Measurements from ENCODE around the gene WDR76.

WDR76 gene

DNA sequence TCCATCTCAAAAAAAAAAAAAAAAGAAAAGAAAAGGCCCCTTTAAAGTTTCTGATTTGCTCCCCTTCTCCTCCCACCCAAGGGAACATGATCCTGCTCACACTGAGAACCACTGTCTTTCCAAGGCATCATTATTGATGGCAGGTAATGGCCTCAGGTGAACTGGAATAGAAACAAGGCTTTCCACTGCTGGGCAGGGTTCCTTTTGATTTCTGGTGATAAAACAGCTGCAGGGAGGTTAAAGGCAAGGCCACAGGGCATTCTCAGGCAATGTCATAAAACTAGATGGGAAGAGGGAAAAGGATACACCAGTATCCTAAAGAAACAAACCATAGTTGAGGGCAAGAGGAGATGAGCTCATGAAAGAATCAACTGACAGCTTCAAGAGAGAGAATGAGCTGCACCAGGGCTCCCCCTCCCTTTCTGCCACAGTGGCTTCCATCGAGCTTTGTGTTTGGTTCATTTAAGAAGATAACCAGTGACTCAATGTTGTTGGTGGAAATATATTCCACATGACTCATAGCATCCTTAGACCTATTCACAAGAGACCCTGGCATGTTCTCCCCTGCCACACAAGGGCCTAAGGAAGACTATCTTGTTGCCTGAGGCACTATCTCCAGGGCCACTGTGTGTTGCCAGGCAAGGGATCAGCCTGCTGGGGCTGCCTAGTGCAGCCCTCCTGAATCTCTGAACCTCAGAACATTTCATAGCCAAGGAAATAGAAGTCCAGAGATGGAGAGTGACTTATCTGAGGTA, 86.4 kb downstream of the WDR76 start:
- DNase-seq (ENCODE audit: low read depth, low spot score) = peak; percentile 96

DNA sequence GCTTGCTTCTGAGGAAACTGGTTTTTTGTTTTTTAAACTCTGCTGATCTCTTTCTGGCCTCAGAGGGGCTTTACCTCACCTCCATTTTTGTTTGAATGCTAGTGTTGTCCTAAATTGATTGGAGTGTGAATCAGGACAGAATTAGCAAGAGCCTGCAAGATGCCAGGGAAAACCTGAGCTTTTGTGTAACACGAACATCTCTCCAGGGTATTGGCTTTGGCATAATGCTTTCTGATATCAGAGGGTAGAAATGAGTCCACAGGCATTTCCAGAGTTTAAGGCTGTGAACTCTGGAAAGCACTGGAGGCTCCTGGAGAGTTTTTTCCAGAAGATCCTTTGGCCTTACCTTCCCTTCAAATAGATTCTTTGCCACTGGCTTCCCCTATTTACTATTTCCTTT, 87.1 kb downstream of the WDR76 start:
- peak; percentile 55 for DNase-seq (ENCODE audit: low read depth, low spot score)

DNA sequence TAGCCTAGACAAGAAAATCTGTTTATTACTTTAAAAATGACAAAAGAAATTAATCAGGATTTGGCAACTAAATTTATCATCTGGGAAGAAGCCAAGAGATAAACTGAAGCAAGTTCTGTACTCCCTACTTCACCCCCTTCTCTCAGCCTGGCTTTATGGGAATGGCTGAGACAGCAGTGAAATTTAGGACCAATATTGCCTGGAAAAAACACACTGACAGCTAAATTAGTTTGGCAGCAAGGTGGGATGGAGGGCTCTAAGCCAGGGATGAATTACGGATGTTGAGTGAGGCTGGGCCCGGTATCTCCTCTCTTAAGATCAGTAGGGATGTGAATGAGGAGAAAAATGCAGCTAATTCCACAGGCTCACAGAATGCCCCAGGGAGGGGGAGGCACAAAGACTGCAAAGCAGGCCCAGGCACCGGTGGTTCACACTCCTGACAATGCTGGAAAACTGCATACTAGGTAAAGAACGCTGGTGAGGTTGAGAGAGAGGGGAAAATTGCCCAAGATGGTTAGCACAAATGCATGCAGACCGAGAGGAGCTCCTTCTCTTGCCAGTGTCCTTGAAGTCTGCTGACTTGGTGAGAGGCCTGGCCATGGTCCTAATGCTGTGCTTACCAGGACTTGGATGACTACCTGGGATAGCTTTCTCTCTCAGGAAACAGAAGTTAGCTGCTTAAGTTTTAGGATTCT, 89.0 kb downstream of the WDR76 start:
- DNase-seq (ENCODE audit: low read depth, low spot score) = peak; percentile 18

DNA sequence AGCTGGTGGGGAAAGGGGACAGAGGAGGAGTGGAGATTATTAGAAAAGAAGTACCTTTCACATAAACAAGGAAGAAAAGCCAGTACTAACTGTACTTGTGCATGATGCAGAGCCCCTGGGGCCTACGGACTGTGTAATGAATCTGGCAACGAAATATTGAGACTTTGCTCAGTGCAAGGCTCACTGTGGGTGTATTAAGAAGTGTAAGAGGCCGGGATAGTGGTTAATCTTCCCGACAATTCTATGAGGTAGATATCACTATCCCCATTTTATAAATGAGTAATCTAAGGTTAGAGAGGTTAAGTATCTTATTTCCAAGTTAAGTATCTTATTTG, 89.5 kb downstream of the WDR76 start:
- DNase-seq (ENCODE audit: low read depth, low spot score) = no peak

All from astrocyte of the hippocampus (primary cell).